Parathyroid adenoma (tissue), 2 donors: Measurements from ENCODE around the gene PTPRF.

Experiments
- H2AFZ ChIP-seq: fragments of 300-600 bp; sonication (generic); one replicate; pipeline ENCODE4 v1.7.0; 2017; ENCODE audit warnings: antibody characterized with exemption, mild to moderate bottlenecking
- H3K27ac ChIP-seq: fragments of 300-600 bp; sonication (generic); one replicate; pipeline ENCODE4 v1.7.0; 2017
- H3K27me3 ChIP-seq: fragments of 300-600 bp; sonication (generic); one replicate; pipeline ENCODE4 v1.7.0; 2017; ENCODE audit warnings: low read length; ENCODE audit not compliant: control insufficient read depth, insufficient read depth
- H3K36me3 ChIP-seq: fragments of 300-600 bp; sonication (generic); one replicate; pipeline ENCODE4 v1.7.0; 2017; ENCODE audit warnings: low read length; ENCODE audit not compliant: control insufficient read depth, insufficient read depth
- H3K4me1 ChIP-seq: fragments of 300-600 bp; sonication (generic); one replicate; pipeline ENCODE4 v1.7.0; 2017; ENCODE audit warnings: control low read depth
- H3K4me2 ChIP-seq: fragments of 300-600 bp; sonication (generic); one replicate; pipeline ENCODE4 v1.7.0; 2017; ENCODE audit warnings: low read length
- H3K4me3 ChIP-seq: fragments of 300-600 bp; sonication (generic); one replicate; pipeline ENCODE4 v1.7.0; 2017; ENCODE audit warnings: low read depth, low read length
- H3K79me2 ChIP-seq: fragments of 300-600 bp; sonication (generic); one replicate; pipeline ENCODE4 v1.7.0; 2017; ENCODE audit warnings: control low read depth
- H3K9ac ChIP-seq: fragments of 300-600 bp; sonication (generic); one replicate; pipeline ENCODE4 v1.7.0; 2017; ENCODE audit warnings: mild to moderate bottlenecking
- H3K9me3 ChIP-seq: fragments of 300-600 bp; sonication (generic); one replicate; pipeline ENCODE4 v1.7.0; 2017; ENCODE audit warnings: low read length; ENCODE audit not compliant: control insufficient read depth
- TF ChIP-seq, protein P1 (sequence below): fragments of 300-600 bp; sonication (generic); IDR thresholded peaks from one replicate; pipeline ENCODE4 v1.7.0; 2017; ENCODE audit warnings: antibody characterized with exemption, mild to moderate bottlenecking
- donor health status: primary hyperparathyroidism.

Gene PTPRF

DNA sequence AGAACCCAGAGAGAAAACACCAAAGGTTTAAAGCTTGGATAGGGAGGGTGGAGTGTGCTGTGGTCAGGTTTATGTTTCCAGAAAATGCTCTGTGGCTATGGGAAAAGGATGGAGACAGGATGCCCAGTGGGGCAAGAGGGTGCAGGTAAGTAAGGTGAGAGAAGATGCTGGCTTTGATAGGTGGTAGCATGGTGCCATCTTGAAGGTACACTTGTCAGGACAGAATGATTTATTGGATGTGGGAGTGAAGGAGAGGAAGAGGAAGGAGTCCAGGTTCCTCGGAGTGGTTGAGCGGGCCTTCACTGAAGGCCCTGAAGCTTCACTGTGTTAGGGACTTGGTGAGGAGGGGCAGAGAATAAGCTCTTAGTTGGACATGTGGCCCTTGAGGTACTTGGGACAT is 3.6 kb downstream of the PTPRF start:
- TF ChIP-seq, protein P1, sequence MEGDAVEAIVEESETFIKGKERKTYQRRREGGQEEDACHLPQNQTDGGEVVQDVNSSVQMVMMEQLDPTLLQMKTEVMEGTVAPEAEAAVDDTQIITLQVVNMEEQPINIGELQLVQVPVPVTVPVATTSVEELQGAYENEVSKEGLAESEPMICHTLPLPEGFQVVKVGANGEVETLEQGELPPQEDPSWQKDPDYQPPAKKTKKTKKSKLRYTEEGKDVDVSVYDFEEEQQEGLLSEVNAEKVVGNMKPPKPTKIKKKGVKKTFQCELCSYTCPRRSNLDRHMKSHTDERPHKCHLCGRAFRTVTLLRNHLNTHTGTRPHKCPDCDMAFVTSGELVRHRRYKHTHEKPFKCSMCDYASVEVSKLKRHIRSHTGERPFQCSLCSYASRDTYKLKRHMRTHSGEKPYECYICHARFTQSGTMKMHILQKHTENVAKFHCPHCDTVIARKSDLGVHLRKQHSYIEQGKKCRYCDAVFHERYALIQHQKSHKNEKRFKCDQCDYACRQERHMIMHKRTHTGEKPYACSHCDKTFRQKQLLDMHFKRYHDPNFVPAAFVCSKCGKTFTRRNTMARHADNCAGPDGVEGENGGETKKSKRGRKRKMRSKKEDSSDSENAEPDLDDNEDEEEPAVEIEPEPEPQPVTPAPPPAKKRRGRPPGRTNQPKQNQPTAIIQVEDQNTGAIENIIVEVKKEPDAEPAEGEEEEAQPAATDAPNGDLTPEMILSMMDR, result no peak
- Histone ChIP-seq H3K9me3 (no peaks in the 10 kb centered on the region), H3K27me3 (no peaks in the 10 kb centered on the region), H3K9ac (no peak overlapping the region), H3K36me3 (no peaks in the 10 kb centered on the region), H3K4me3 (no peak overlapping the region), H3K4me1 (peaks cover 18% of the 10 kb centered on the region), H3K4me2 (no peak overlapping the region), H3K79me2 (no peaks in the 10 kb centered on the region), H2AFZ (no peak overlapping the region), H3K27ac (no peak overlapping the region)

DNA sequence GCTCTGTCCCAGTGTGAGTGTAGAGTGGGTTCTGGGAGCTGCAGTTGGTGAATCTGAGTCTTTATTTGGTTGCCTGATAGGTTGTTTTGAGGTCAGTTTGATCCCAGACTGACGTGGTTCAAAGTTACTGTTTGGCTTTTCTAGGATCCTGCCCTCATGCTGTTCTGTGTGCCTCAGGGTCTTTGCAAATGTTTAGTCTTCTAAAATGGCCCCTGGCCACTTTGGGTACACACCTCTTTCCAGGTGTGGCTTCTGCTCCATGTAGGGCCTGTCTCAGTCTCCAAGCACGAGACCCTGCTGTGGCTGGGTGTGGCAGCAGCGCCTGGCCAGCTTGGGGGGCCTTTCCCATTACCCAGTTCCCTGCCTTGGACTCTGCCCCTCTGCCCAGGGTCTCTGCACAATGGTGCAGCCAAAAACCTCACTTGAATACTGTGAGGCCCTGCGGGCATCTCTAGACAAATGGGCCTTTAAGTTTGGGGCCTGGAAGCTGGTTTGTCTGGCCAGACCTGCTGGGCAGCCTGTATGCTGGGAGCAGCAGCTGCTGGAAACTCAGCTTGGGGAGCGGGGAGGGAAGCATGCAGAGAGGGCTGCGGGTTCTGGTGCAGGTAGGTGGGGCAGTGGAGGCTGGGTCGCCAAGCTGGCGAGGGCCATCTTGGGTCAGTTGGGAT is 5.6 kb downstream of the PTPRF start:
- Histone ChIP-seq H3K36me3 (no peaks in the 10 kb centered on the region), H3K4me1 (peaks cover 33% of the 10 kb centered on the region), H3K4me3 (no peak overlapping the region), H3K79me2 (no peaks in the 10 kb centered on the region), H2AFZ (no peak overlapping the region), H3K9me3 (no peaks in the 10 kb centered on the region), H3K27me3 (no peaks in the 10 kb centered on the region), H3K9ac (no peak overlapping the region), H3K27ac (peak overlapping the region; percentile 80), H3K4me2 (peak overlapping the region; percentile 22)
- TF ChIP-seq, protein P1, result no peak

DNA sequence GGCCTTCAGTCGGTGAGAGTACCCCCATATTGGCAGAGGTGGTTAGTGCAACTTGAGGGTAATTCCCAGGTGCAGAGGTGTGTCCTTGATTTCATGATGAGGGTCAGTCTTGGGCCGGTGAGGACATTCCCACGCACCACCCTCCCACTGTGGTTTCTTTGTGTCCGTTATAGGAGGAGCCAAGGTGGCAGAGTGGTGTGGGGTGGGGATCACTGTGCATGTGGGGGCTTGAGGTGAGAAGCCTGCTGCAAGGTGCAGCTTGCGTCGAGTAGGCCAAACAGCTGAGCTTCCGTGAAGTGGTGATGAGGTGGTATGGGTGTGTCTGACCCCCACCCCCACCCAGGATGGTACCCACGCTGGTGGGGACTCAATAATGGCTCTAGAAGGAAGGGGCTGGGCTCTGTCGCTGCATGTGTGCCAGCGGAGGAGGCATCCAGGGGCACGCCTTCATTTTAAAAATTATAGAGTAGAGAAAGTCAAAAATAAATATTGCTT is 6.2 kb downstream of the PTPRF start:
- H3K4me1 ChIP-seq, result peaks cover 37% of the 10 kb centered on the region
- H3K27ac ChIP-seq, result peak overlapping the region; percentile 80
- no peak overlapping the region for H3K9ac ChIP-seq

DNA sequence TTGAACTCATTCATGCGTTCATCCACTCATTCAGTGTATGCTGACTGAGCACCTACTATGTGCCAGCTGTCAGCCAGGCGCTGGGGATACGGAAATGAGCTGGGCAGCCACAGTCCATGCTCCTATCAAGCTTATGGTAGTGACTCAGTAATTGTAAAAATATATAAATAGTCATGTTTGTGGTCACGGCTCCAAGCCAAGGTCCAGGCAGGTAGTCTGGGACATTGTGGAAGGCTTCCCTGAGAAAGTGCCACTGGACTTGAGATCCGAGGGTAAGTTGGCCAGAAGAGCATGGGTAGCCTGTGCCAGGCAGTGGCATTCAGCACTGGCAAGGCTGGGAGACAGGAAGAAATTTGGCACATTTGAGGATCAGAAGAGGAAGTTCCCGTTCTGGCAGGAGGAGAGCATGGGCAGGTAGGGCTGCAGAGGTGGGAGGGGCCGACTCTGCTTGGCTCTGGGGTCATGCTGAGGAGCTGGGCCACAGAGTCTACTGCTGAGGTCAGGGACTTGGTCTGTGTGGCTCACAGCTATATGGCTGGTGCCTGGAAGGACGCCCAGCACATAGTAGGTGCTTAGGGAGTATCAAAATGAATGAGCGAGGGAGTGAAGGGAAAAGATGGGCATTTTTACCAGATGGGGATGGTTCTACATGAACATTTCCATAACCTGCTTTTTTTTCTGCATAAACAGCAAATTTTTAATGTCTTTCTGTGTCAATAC is 6.9 kb downstream of the PTPRF start:
- TF ChIP-seq, protein P1, result no peak
- peak overlapping the region; percentile 33 for H3K4me2 ChIP-seq
- H3K9ac ChIP-seq, result no peak overlapping the region
- no peak overlapping the region for H3K27ac ChIP-seq
- no peak overlapping the region for H3K4me3 ChIP-seq
- no peaks in the 10 kb centered on the region for H3K27me3 ChIP-seq
- H3K79me2 ChIP-seq, result no peaks in the 10 kb centered on the region
- H3K9me3 ChIP-seq, result no peaks in the 10 kb centered on the region
- peaks cover 37% of the 10 kb centered on the region for H3K4me1 ChIP-seq
- no peak overlapping the region for H2AFZ ChIP-seq
- no peaks in the 10 kb centered on the region for H3K36me3 ChIP-seq

More for the DNA sequence above, 6.2 kb downstream of the PTPRF start:
- no peaks in the 10 kb centered on the region for H3K27me3 ChIP-seq
- no peak overlapping the region for H3K4me2 ChIP-seq
- no peaks in the 10 kb centered on the region for H3K79me2 ChIP-seq
- H3K36me3 ChIP-seq, result no peaks in the 10 kb centered on the region
- no peak overlapping the region for H2AFZ ChIP-seq
- no peak overlapping the region for H3K4me3 ChIP-seq
- TF ChIP-seq, protein P1, result no peak
- no peaks in the 10 kb centered on the region for H3K9me3 ChIP-seq
